Prostate gland (tissue), 2 donors: Measurements from ENCODE around the gene ZNF836. TPM values are rescaled to one million over a fixed set of nuclear protein-coding genes. Genes with fewer than 3 reads are reported as not detected.

Experiments used
- DNase-seq: peaks from one replicate; pipeline ENCODE4 v3.0.0-alpha.2; 2019; ENCODE audit warnings: low spot score
- H3K27ac ChIP-seq, 2 donors: fragments of 200-600 bp; sonication (generic); 2 replicates each; pipeline ENCODE4 v1.5.1; 2017 to 2019
- H3K27me3 ChIP-seq: fragments of 200-600 bp; sonication (generic); replicated peaks from 2 replicates; pipeline ENCODE4 v1.5.1; 2019; ENCODE audit not compliant: insufficient read depth
- H3K36me3 ChIP-seq, 2 donors: fragments of 200-600 bp; sonication (generic); 1 replicate in 1 of 2; 2 replicates in 1 of 2; pipeline versions ENCODE4 v1.5.1 to v1.8.1; 2017 to 2019
- H3K4me1 ChIP-seq: fragments of 200-600 bp; sonication (generic); replicated peaks from 2 replicates; pipeline ENCODE4 v1.5.1; 2019
- H3K4me3 ChIP-seq, 2 donors: fragments of 200-600 bp; sonication (generic); 2 replicates each; pipeline ENCODE4 v1.5.1; 2017 to 2019
- H3K9me3 ChIP-seq: fragments of 200-600 bp; sonication (generic); 2 replicates; pipeline ENCODE4 v1.5.1; 2017
- CTCF ChIP-seq, 4 experiments: fragments of 200-600 bp in 2 of 4; fragments of 450-650 bp in 2 of 4; sonication (generic) in 2 of 4; IDR thresholded peaks; 1 replicate in 3 of 4; 2 replicates in 1 of 4; pipeline ENCODE4 v1.5.1; 2016 to 2019; ENCODE audit warnings: antibody characterized with exemption in 4 of 4, mild to moderate bottlenecking in 2 of 4, moderate library complexity in 2 of 4
- POLR2A ChIP-seq: fragments of 450-650 bp; IDR thresholded peaks from one replicate; pipeline ENCODE4 v1.6.1; 2016; ENCODE audit warnings: antibody characterized with exemption, mild to moderate bottlenecking
- POLR2AphosphoS5 ChIP-seq: sonication (generic); formaldehyde crosslinking; IDR thresholded peaks from one replicate; pipeline ENCODE4 v1.6.1; 2017; ENCODE audit warnings: antibody characterized with exemption
- WGBS: methylation state at CpG from one replicate; pipeline ENCODE4 v1.1.5; 2018; 5-methylcytosine and 5-hydroxymethylcytosine counted together
- intact Hi-C: fragments of 100-400 bp; cut with DNase I; formaldehyde crosslinking; loops from one replicate; pipeline ENCODE4 v1.14.2; 2022
- total RNA-seq, 2 donors: library from RNA; depleted of rRNA; stranded (reverse); fragments of >200 nt; gene quantifications; one replicate each; pipeline ENCODE4 v1.1.0, GENCODE V29; 2016

The ZNF836 gene
- total RNA-seq, result 10 to 100 TPM; 14.1 to 19.9 TPM

- intact Hi-C loops, result loop anchor here (2.0 kb wide), 1 partner anchor 31 kb away; no protein-coding TSS in a partner anchor
- Histone ChIP-seq H3K27ac (peak within 1 kb of the TSS; percentile 86 to 90), H3K9me3 (no peaks in the 10 kb centered on the region), H3K27me3 (no peaks in the 10 kb centered on the region), H3K4me1 (no peaks in the 10 kb centered on the region), H3K36me3 (no peaks in the 10 kb centered on the region), H3K4me3 (peak within 1 kb of the TSS; percentile 73 to 77)
- peak; percentile 92 for DNase-seq
- 3% methylated on average over 37 of the region's 37 CpGs for WGBS
- TF ChIP-seq CTCF (IDR thresholded peaks at IDR 0.05) (no peak), POLR2AphosphoS5 (peak; percentile 66), POLR2A (peak; percentile 61)
Observed at GRCh38 chr19:52171321-52172169, at the start of gene ZNF836. Gene ZNF836 (minus strand): TSS chr19:52171621. CDS start chr19:52168072, 3,549 bp downstream.

GRCh38 chr19:52221031-52221430, 49.6 kb upstream of the ZNF836 start:
- Histone ChIP-seq H3K36me3 (peaks cover 49 to 52% of the 10 kb centered on the region in 2 donors), H3K27me3 (no peaks in the 10 kb centered on the region), H3K4me3 (no peak overlapping the region), H3K9me3 (no peaks in the 10 kb centered on the region), H3K4me1 (no peaks in the 10 kb centered on the region), H3K27ac (no peak overlapping the region)
- intact Hi-C loops, result no loop called here
- WGBS, result 97% methylated on average over 6 of the region's 6 CpGs
- no peak for DNase-seq
- TF ChIP-seq POLR2A (no peak), CTCF (IDR thresholded peaks at IDR 0.05) (no peak), POLR2AphosphoS5 (no peak)

GRCh38 chr19:52219611-52220010, 48.2 kb upstream of the ZNF836 start:
- 97% methylated on average over 8 of the region's 8 CpGs for WGBS
- H3K27ac ChIP-seq, result no peak overlapping the region
- H3K9me3 ChIP-seq, result no peaks in the 10 kb centered on the region
- DNase-seq, result no peak
- intact Hi-C loops, result no loop called here
- H3K4me3 ChIP-seq, result no peak overlapping the region
- H3K27me3 ChIP-seq, result no peaks in the 10 kb centered on the region
- peaks cover 43 to 51% of the 10 kb centered on the region in 2 donors for H3K36me3 ChIP-seq
- H3K4me1 ChIP-seq, result no peaks in the 10 kb centered on the region
- TF ChIP-seq CTCF (IDR thresholded peaks at IDR 0.05) (no peak), POLR2A (no peak), POLR2AphosphoS5 (no peak)

- no peaks in the 10 kb centered on the region for H3K9me3 ChIP-seq
- H3K27ac ChIP-seq, result no peak overlapping the region
- intact Hi-C loops, result no loop called here
- no peaks in the 10 kb centered on the region for H3K27me3 ChIP-seq
- peaks cover 40 to 56% of the 10 kb centered on the region in 2 donors for H3K36me3 ChIP-seq
- H3K4me1 ChIP-seq, result no peaks in the 10 kb centered on the region
- no peak for DNase-seq
- WGBS, result 87% methylated on average over 5 of the region's 5 CpGs
- TF ChIP-seq POLR2A (no peak), CTCF (IDR thresholded peaks at IDR 0.05) (no peak), POLR2AphosphoS5 (no peak)
- no peak overlapping the region for H3K4me3 ChIP-seq
Observed at GRCh38 chr19:52217576-52217975, 46.2 kb upstream of the ZNF836 start.

GRCh38 chr19:52216401-52216800, 45.0 kb upstream of the ZNF836 start:
- DNase-seq, result no peak
- peaks cover 48 to 53% of the 10 kb centered on the region in 2 donors for H3K36me3 ChIP-seq
- no peaks in the 10 kb centered on the region for H3K4me1 ChIP-seq
- no peak overlapping the region for H3K4me3 ChIP-seq
- no peak overlapping the region for H3K27ac ChIP-seq
- intact Hi-C loops, result no loop called here
- 100% methylated on average over 3 of the region's 3 CpGs for WGBS
- no peak for TF ChIP-seq POLR2A
- TF ChIP-seq CTCF (IDR thresholded peaks at IDR 0.05), result no peak
- no peak for TF ChIP-seq POLR2AphosphoS5
- H3K9me3 ChIP-seq, result no peaks in the 10 kb centered on the region
- H3K27me3 ChIP-seq, result no peaks in the 10 kb centered on the region
